NCI-H2196 (cell line): Measurements from ENCODE around the gene PDGFB.

Experiments
- DNase-seq: peaks from one replicate; lab custom pipeline; 2025; ENCODE audit not compliant: unreplicated experiment; lab: John Stamatoyannopoulos, UW

PDGFB gene

GRCh38 chr22:39277142-39277607, 32.4 kb upstream of the PDGFB start:
- DNase-seq: no peak

GRCh38 chr22:39276440-39277141, 31.8 kb upstream of the PDGFB start:
- no peak for DNase-seq

GRCh38 chr22:39275814-39276439, 31.1 kb upstream of the PDGFB start:
- no peak for DNase-seq

GRCh38 chr22:39273950-39274887, 29.4 kb upstream of the PDGFB start:
- DNase-seq: no peak

GRCh38 chr22:39270792-39271191, 26.0 kb upstream of the PDGFB start:
- DNase-seq: no peak

GRCh38 chr22:39270280-39270679, 25.5 kb upstream of the PDGFB start:
- no peak for DNase-seq

GRCh38 chr22:39269095-39269790, 24.5 kb upstream of the PDGFB start:
- no peak for DNase-seq

GRCh38 chr22:39268645-39269044, 23.9 kb upstream of the PDGFB start:
- DNase-seq: no peak

GRCh38 chr22:39267974-39268373, 23.2 kb upstream of the PDGFB start:
- no peak for DNase-seq

- no peak for DNase-seq
These were observed 21.7 kb upstream of the PDGFB start for GRCh38 chr22:39266398-39267030.

GRCh38 chr22:39265143-39265886, 20.5 kb upstream of the PDGFB start:
- DNase-seq: no peak

GRCh38 chr22:39264349-39265038, 19.7 kb upstream of the PDGFB start:
- DNase-seq: no peak

- DNase-seq: no peak
These were observed 19.0 kb upstream of the PDGFB start for GRCh38 chr22:39263626-39264348.

- no peak for DNase-seq
These were observed 14.9 kb upstream of the PDGFB start for GRCh38 chr22:39259666-39260065.

- DNase-seq: no peak
These were observed 13.2 kb upstream of the PDGFB start for GRCh38 chr22:39257901-39258475.

GRCh38 chr22:39256979-39257378, 12.2 kb upstream of the PDGFB start:
- no peak for DNase-seq

GRCh38 chr22:39256186-39256552, 11.4 kb upstream of the PDGFB start:
- no peak for DNase-seq

GRCh38 chr22:39255449-39256185, 10.8 kb upstream of the PDGFB start:
- DNase-seq: no peak
